HepG2 (cell line): ENCODE data around the gene NPHS1. TPM values are rescaled to one million over a fixed set of nuclear protein-coding genes. Genes with fewer than 3 reads are reported as not detected.

Experiments
- ATRX ChIP-seq: sonication (generic); formaldehyde crosslinking; IDR thresholded peaks from 2 replicates; pipeline ENCODE4 v1.4.0; 2020; ENCODE audit warnings: missing genetic modification reagents, borderline replicate concordance
- HMG20B ChIP-seq: conservative IDR thresholded peaks from 2 replicates; pipeline ENCODE4 v1.6.1; 2016; ENCODE audit warnings: missing genetic modification reagents, missing compliant biosample characterization
- ISL2 ChIP-seq: sonication (generic); formaldehyde crosslinking; IDR thresholded peaks from 2 replicates; pipeline ENCODE4 v1.5.0; 2020; ENCODE audit warnings: missing genetic modification reagents
- KLF6 ChIP-seq: IDR thresholded peaks from 2 replicates; pipeline ENCODE4 v1.8.0; 2016; ENCODE audit warnings: missing biosample characterization, missing genetic modification reagents
- MTA3 ChIP-seq: sonication (generic); formaldehyde crosslinking; IDR thresholded peaks from 2 replicates; pipeline ENCODE4 v1.4.0; 2020; ENCODE audit warnings: missing genetic modification reagents
- NBN ChIP-seq: fragments of 450-650 bp; conservative IDR thresholded peaks from 2 replicates; pipeline ENCODE4 v1.6.1; 2017
- SPEN ChIP-seq: sonication (generic); formaldehyde crosslinking; IDR thresholded peaks from 2 replicates; pipeline ENCODE4 v1.5.1; 2020; ENCODE audit warnings: low read depth, mild to moderate bottlenecking, missing genetic modification reagents
- SRSF9 ChIP-seq: fragments of 200-400 bp; formaldehyde crosslinking; IDR thresholded peaks from 2 replicates; pipeline ENCODE4 v1.6.1; 2018; ENCODE audit warnings: borderline replicate concordance, mild to moderate bottlenecking, low read depth, low read length; ENCODE audit not compliant: insufficient read depth, poor library complexity, severe bottlenecking
- THAP11 ChIP-seq: IDR thresholded peaks from 2 replicates; pipeline ENCODE4 v1.6.1; 2016; ENCODE audit warnings: missing biosample characterization, missing genetic modification reagents
- ZNF430 ChIP-seq: sonication (generic); formaldehyde crosslinking; IDR thresholded peaks from 2 replicates; pipeline ENCODE4 v1.9.0; 2021; ENCODE audit warnings: mild to moderate bottlenecking, missing genetic modification reagents
- ZNF792 ChIP-seq: IDR thresholded peaks from 2 replicates; pipeline ENCODE4 v1.6.1; 2016
- polyA plus RNA-seq, 8 experiments: library from polyadenylated mRNA; depleted of rRNA in 3 of 8; stranded (reverse) in 7 of 8; unstranded in 1 of 8; fragments of >200 nt; fragmentation: Illumina TruSeq in 4 of 8; extraction: Trizol in 4 of 8; gene quantifications; 2 replicates each; pipeline versions ENCODE4 v1.2.1 to v1.2.3, GENCODE V29; 2011 to 2016; ENCODE audit warnings: low read depth in 4 of 8, missing spikeins in 1 of 8, mixed read lengths in 1 of 8; ENCODE audit not compliant: insufficient read depth in 1 of 8
- total RNA-seq, 5 experiments: library from RNA; depleted of rRNA; stranded (reverse); fragments of >200 nt; fragmentation: Illumina TruSeq; extraction: Trizol; gene quantifications; 2 replicates each; pipeline ENCODE4 v1.2.3, GENCODE V29; 2016; ENCODE audit warnings: low read depth in 1 of 5
- TF ChIP-seq, protein P1 (sequence below): sonication (generic); formaldehyde crosslinking; IDR thresholded peaks from 2 replicates; pipeline ENCODE4 v1.8.0; 2023; ENCODE audit warnings: mild to moderate bottlenecking, missing genetic modification reagents
- TF ChIP-seq, protein P2 (sequence below): sonication (generic); formaldehyde crosslinking; conservative IDR thresholded peaks from 2 replicates; pipeline ENCODE4 v1.8.0; 2022; ENCODE audit warnings: low read depth, missing genetic modification reagents
- TF ChIP-seq, protein P3 (sequence below): sonication (generic); formaldehyde crosslinking; IDR thresholded peaks from 2 replicates; pipeline ENCODE4 v1.4.0; 2020; ENCODE audit warnings: missing genetic modification reagents
- TF ChIP-seq, protein P4 (sequence below): sonication (generic); formaldehyde crosslinking; IDR thresholded peaks from 2 replicates; pipeline ENCODE4 v1.4.0; 2020; ENCODE audit warnings: low read depth, mild to moderate bottlenecking, missing genetic modification reagents

Gene NPHS1
- total and polyA plus RNA-seq, 2 of the 13 experiments (the other 11 are each of a cell fraction or from before 2014, with no cell fraction given) = not detected

DNA sequence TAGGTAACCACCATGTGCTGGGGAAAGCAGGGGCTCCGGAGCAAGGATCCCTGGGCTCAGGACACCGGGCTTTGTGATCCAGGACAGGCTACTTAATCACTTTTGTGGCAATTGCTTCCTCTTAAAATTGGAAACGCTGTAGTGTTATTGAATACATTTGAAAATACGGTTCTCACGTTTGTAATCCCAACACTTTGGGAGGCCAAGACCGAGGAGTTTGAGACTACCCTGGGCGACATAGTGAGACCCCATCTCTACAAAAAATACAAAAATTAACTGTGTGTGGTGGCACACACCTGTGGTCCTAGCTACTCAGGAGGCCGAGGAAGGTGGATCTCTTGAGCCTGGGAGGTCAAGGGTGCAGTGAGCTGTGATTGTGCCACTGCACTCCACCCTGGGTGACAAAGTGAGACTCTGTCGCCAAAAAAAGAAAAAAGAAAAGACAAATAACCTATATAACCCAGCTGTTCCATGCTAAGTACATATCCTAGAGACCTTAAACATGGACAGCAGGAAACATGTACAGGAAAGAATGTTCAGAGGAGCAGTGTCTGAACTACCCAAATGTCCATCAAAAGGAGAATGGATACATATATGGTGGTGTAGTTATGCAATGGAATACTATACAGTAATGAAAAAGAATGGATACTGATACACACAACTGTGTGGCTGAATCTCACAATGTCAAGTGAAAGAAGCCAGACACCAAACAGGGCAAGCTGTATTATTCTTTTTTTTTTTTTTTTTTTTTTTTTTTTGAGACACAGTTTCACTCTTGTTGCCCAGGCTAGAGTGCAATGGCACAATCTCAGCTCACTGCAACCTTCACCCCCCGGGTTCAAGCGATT is 39.0 kb downstream of the NPHS1 start (continued):
- TF ChIP-seq SRSF9 (no peak), ZNF792 (no peak), THAP11 (CRISPR knock-in tag) (peak; percentile 45; the same call in 1 of the 2 replicates), ATRX (CRISPR knock-in tag) (no peak), MTA3 (CRISPR knock-in tag) (no peak), ZNF430 (0 out of 2 replicates have a peak, but pooled peaks have one; percentile 64), NBN (no peak), SPEN (CRISPR knock-in tag) (no peak), KLF6 (CRISPR knock-in tag) (no peak), ISL2 (CRISPR knock-in tag) (peak; percentile 7; the same call in 1 of the 2 replicates), HMG20B (CRISPR knock-in tag) (0 out of 2 replicates have a peak, but pooled peaks have one; percentile 9)
- TF ChIP-seq, protein P1, sequence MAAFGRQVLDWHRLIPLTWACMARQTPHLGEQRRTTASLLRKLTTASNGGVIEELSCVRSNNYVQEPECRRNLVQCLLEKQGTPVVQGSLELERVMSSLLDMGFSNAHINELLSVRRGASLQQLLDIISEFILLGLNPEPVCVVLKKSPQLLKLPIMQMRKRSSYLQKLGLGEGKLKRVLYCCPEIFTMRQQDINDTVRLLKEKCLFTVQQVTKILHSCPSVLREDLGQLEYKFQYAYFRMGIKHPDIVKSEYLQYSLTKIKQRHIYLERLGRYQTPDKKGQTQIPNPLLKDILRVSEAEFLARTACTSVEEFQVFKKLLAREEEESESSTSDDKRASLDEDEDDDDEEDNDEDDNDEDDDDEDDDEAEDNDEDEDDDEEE = peak; percentile 10; the same call in 1 of the 2 replicates
- TF ChIP-seq, protein P2, sequence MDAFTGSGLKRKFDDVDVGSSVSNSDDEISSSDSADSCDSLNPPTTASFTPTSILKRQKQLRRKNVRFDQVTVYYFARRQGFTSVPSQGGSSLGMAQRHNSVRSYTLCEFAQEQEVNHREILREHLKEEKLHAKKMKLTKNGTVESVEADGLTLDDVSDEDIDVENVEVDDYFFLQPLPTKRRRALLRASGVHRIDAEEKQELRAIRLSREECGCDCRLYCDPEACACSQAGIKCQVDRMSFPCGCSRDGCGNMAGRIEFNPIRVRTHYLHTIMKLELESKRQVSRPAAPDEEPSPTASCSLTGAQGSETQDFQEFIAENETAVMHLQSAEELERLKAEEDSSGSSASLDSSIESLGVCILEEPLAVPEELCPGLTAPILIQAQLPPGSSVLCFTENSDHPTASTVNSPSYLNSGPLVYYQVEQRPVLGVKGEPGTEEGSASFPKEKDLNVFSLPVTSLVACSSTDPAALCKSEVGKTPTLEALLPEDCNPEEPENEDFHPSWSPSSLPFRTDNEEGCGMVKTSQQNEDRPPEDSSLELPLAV = no peak
- TF ChIP-seq, protein P3, sequence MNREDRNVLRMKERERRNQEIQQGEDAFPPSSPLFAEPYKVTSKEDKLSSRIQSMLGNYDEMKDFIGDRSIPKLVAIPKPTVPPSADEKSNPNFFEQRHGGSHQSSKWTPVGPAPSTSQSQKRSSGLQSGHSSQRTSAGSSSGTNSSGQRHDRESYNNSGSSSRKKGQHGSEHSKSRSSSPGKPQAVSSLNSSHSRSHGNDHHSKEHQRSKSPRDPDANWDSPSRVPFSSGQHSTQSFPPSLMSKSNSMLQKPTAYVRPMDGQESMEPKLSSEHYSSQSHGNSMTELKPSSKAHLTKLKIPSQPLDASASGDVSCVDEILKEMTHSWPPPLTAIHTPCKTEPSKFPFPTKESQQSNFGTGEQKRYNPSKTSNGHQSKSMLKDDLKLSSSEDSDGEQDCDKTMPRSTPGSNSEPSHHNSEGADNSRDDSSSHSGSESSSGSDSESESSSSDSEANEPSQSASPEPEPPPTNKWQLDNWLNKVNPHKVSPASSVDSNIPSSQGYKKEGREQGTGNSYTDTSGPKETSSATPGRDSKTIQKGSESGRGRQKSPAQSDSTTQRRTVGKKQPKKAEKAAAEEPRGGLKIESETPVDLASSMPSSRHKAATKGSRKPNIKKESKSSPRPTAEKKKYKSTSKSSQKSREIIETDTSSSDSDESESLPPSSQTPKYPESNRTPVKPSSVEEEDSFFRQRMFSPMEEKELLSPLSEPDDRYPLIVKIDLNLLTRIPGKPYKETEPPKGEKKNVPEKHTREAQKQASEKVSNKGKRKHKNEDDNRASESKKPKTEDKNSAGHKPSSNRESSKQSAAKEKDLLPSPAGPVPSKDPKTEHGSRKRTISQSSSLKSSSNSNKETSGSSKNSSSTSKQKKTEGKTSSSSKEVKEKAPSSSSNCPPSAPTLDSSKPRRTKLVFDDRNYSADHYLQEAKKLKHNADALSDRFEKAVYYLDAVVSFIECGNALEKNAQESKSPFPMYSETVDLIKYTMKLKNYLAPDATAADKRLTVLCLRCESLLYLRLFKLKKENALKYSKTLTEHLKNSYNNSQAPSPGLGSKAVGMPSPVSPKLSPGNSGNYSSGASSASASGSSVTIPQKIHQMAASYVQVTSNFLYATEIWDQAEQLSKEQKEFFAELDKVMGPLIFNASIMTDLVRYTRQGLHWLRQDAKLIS (CRISPR knock-in tag) = no peak
- TF ChIP-seq, protein P4, sequence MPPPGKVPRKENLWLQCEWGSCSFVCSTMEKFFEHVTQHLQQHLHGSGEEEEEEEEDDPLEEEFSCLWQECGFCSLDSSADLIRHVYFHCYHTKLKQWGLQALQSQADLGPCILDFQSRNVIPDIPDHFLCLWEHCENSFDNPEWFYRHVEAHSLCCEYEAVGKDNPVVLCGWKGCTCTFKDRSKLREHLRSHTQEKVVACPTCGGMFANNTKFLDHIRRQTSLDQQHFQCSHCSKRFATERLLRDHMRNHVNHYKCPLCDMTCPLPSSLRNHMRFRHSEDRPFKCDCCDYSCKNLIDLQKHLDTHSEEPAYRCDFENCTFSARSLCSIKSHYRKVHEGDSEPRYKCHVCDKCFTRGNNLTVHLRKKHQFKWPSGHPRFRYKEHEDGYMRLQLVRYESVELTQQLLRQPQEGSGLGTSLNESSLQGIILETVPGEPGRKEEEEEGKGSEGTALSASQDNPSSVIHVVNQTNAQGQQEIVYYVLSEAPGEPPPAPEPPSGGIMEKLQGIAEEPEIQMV = no peak
